Mesenchymal stem cell (in vitro differentiated cells and primary cell): ENCODE measurements around the gene NR3C2.
A peak's percentile ranks its signal among the peaks of the same experiment; 100 is the strongest.

ENCODE experiments used
- DNase-seq: peaks from one replicate; pipeline ENCODE4 v3.0.0-alpha.2; 2013
- H2AFZ ChIP-seq: one replicate; pipeline ENCODE4 v1.6.1; 2013; ENCODE audit warnings: low read depth, mild to moderate bottlenecking, control low read depth, inconsistent platforms, low read length, moderate library complexity
- H2AK5ac ChIP-seq: 2 replicates; pipeline ENCODE4 v1.6.1; 2013; ENCODE audit warnings: low read length, moderate library complexity, mild to moderate bottlenecking, inconsistent platforms; ENCODE audit not compliant: severe bottlenecking
- H2BK120ac ChIP-seq: one replicate; pipeline ENCODE4 v1.6.1; 2013; ENCODE audit warnings: low read depth, mild to moderate bottlenecking, inconsistent platforms, low read length, moderate library complexity
- H2BK12ac ChIP-seq, 2 experiments: one replicate each; pipeline ENCODE4 v1.6.1; 2013; ENCODE audit warnings: inconsistent platforms in 2 of 2, low read length in 2 of 2, mild to moderate bottlenecking in 2 of 2, moderate library complexity in 2 of 2, control low read depth in 1 of 2
- H2BK15ac ChIP-seq: one replicate; pipeline ENCODE4 v1.6.1; 2013; ENCODE audit warnings: mild to moderate bottlenecking, low read depth, inconsistent platforms; ENCODE audit not compliant: poor library complexity, severe bottlenecking
- H2BK5ac ChIP-seq: 2 replicates; pipeline ENCODE4 v1.6.1; 2013; ENCODE audit warnings: low read depth, mild to moderate bottlenecking, low read length, control low read depth, inconsistent platforms; ENCODE audit not compliant: poor library complexity, severe bottlenecking
- H3K14ac ChIP-seq, 2 experiments: one replicate each; pipeline ENCODE4 v1.6.1; 2013; ENCODE audit warnings: inconsistent platforms in 2 of 2, low read length in 2 of 2, control low read depth in 1 of 2, mild to moderate bottlenecking in 1 of 2, moderate library complexity in 1 of 2
- H3K18ac ChIP-seq, 2 experiments: one replicate each; pipeline ENCODE4 v1.6.1; 2013; ENCODE audit warnings: inconsistent platforms in 2 of 2, low read length in 2 of 2, control low read depth in 1 of 2, low read depth in 1 of 2, mild to moderate bottlenecking in 1 of 2
- H3K23ac ChIP-seq, 2 experiments: one replicate each; pipeline ENCODE4 v1.6.1; 2013; ENCODE audit warnings: inconsistent platforms in 2 of 2, low read length in 2 of 2, mild to moderate bottlenecking in 2 of 2, moderate library complexity in 2 of 2, control low read depth in 1 of 2
- H3K27ac ChIP-seq: 2 replicates; pipeline ENCODE4 v1.5.1; 2013; ENCODE audit warnings: mild to moderate bottlenecking, moderate library complexity, low read length, control low read depth, inconsistent platforms; ENCODE audit not compliant: poor library complexity, severe bottlenecking
- H3K27me3 ChIP-seq, 2 experiments: 2 replicates each; pipeline versions ENCODE4 v1.6.1 to v1.7.0; 2013; ENCODE audit warnings: low read length in 2 of 2, mild to moderate bottlenecking in 2 of 2, moderate library complexity in 2 of 2, control low read depth in 1 of 2, inconsistent platforms in 1 of 2; ENCODE audit not compliant: control insufficient read depth in 1 of 2, insufficient read depth in 1 of 2
- H3K36me3 ChIP-seq, 2 experiments: 2 replicates each; pipeline versions ENCODE4 v1.6.1 to v1.7.0; 2013; ENCODE audit warnings: low read length in 2 of 2, control low read depth in 1 of 2, inconsistent platforms in 1 of 2, low read depth in 1 of 2, mild to moderate bottlenecking in 1 of 2; ENCODE audit not compliant: insufficient read depth in 2 of 2, control insufficient read depth in 1 of 2
- H3K4ac ChIP-seq, 2 experiments: one replicate each; pipeline ENCODE4 v1.6.1; 2013; ENCODE audit warnings: inconsistent platforms in 2 of 2, low read length in 2 of 2, mild to moderate bottlenecking in 2 of 2, moderate library complexity in 2 of 2, control low read depth in 1 of 2, low read depth in 1 of 2
- H3K4me1 ChIP-seq: 2 replicates; pipeline ENCODE4 v1.6.1; 2013; ENCODE audit warnings: low read depth, low read length, control low read depth; ENCODE audit not compliant: control insufficient read depth, insufficient read depth
- H3K4me2 ChIP-seq: 2 replicates; pipeline ENCODE4 v1.6.1; 2013; ENCODE audit warnings: low read length, mild to moderate bottlenecking, inconsistent platforms; ENCODE audit not compliant: poor library complexity, severe bottlenecking
- H3K4me3 ChIP-seq, 2 experiments: 2 replicates each; pipeline versions ENCODE4 v1.5.1 to v1.7.0; 2013; ENCODE audit warnings: low read length in 2 of 2, mild to moderate bottlenecking in 2 of 2, control low read depth in 1 of 2, low read depth in 1 of 2; ENCODE audit not compliant: insufficient read depth in 1 of 2
- H3K79me1 ChIP-seq: replicated peaks from 2 replicates; pipeline ENCODE4 v1.6.1; 2013; ENCODE audit warnings: mild to moderate bottlenecking, control low read depth, low read length, inconsistent platforms; ENCODE audit not compliant: poor library complexity, severe bottlenecking
- H3K9ac ChIP-seq: 2 replicates; pipeline ENCODE4 v1.7.0; 2013; ENCODE audit warnings: mild to moderate bottlenecking, low read length, moderate library complexity
- H3K9me3 ChIP-seq: 2 replicates; pipeline ENCODE4 v1.7.0; 2013; ENCODE audit warnings: mild to moderate bottlenecking, low read length; ENCODE audit not compliant: control insufficient read depth
- H4K8ac ChIP-seq: one replicate; pipeline ENCODE4 v1.6.1; 2013; ENCODE audit warnings: inconsistent platforms, mild to moderate bottlenecking, low read length, moderate library complexity
- H4K91ac ChIP-seq: one replicate; pipeline ENCODE4 v1.6.1; 2013; ENCODE audit warnings: mild to moderate bottlenecking, low read length, inconsistent platforms
- WGBS: methylation state at CpG from one replicate; pipeline ENCODE4 v1.1.7; 2013; ENCODE audit warnings: mixed read lengths; 5-methylcytosine and 5-hydroxymethylcytosine counted together

NR3C2 gene

DNA sequence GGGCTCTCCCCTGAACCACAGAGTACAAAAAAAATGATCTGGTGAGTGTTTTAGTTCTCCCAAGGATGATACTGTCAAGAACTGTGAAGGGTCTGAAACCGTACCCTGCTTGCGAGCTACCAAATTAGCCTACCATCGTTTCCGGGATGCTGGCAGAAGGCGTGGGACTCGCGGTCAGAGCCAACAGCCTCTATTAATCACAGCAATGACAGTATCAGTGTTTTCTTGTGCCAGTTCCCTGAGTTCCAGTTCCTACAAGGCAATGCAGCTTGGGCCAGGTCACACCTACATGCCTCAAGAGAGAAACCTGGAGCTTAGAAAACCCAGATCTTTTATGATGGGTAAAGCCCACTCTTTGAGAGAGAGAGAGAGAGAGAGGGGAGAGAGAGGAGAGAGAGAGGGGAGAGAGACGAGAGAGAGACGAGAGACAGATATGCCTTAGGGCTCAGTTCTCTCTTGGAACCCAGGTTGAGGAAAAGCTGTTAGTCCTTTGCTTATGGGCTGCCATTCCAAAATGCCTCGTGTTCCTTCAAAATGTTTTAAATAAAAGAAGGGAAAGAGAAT lies 382.5 kb downstream of the NR3C2 start:
- H3K23ac ChIP-seq: no peak overlapping the region
- peaks cover 12 to 50% of the 10 kb centered on the region in 2 experiments for H3K36me3 ChIP-seq
- 96% methylated on average over 9 of the region's 10 CpGs for WGBS
- no peak overlapping the region for H3K27ac ChIP-seq
- H3K4ac ChIP-seq: no peak overlapping the region
- no peak overlapping the region for H3K14ac ChIP-seq
- no peaks in the 10 kb centered on the region for H3K27me3 ChIP-seq
- no peak overlapping the region for H2AFZ ChIP-seq
- H2AK5ac ChIP-seq: no peak overlapping the region
- peaks cover 12% of the 10 kb centered on the region for H3K4me1 ChIP-seq
- peaks cover 49% of the 10 kb centered on the region for H3K79me1 ChIP-seq
- H4K91ac ChIP-seq: no peak overlapping the region
- no peak for DNase-seq
- no peak overlapping the region for H3K4me3 ChIP-seq
- no peaks in the 10 kb centered on the region for H3K9me3 ChIP-seq
- H3K9ac ChIP-seq: no peak overlapping the region
- H4K8ac ChIP-seq: no peak overlapping the region
- H2BK15ac ChIP-seq: no peak overlapping the region
- H3K4me2 ChIP-seq: no peak overlapping the region
- H2BK5ac ChIP-seq: no peak overlapping the region
- H2BK120ac ChIP-seq: no peak overlapping the region
- H2BK12ac ChIP-seq: no peak overlapping the region
- no peak overlapping the region for H3K18ac ChIP-seq

DNA sequence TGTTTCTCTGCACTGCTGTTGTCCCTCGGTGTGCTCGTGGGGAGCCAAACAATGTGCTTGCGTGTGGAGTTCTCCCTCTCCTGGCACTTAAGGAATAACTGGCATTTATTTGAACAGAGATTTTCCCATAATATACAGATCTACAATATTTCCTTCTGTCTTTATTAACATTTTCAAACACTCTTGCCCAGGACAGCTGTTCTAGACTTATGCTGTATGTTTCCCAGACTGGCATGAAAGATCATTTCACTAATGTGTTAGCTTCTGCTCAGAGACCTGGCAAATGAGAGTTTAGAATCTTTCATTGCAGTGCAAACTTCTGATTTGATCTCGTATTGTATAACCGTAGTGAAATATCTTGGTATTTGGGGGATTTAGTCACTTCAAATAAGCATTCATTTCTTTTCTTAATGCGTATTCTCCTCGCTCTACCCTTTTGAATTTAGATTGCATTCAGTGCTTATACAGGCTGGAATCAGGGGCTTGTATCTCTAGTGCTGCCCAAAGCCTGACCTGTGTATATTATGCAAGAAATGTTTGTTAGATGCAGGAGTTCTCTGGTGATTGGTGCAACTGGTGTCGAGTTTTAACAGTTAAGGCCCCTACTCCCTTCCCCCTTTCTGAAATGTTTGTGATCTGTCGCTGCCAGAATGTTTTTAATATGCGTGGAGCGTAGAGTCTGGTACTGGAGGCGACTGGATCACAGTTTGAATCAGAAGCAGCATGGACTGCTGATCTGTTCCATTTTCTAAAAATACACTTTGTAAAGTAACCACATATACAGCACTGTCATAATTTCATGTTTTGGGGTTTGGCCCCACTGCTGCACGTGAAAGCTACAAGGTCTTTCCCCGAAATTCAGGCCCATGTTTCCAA lies 384.0 kb downstream of the NR3C2 start:
- H3K27me3 ChIP-seq: no peaks in the 10 kb centered on the region
- peaks cover 5 to 47% of the 10 kb centered on the region in 2 experiments for H3K36me3 ChIP-seq
- no peak overlapping the region for H2BK5ac ChIP-seq
- peaks cover 15% of the 10 kb centered on the region for H3K4me1 ChIP-seq
- no peak for DNase-seq
- H3K4me2 ChIP-seq: no peak overlapping the region
- H2BK12ac ChIP-seq: no peak overlapping the region
- no peak overlapping the region for H3K9ac ChIP-seq
- no peak overlapping the region for H3K4ac ChIP-seq
- H3K9me3 ChIP-seq: no peaks in the 10 kb centered on the region
- no peak overlapping the region for H3K23ac ChIP-seq
- H4K91ac ChIP-seq: no peak overlapping the region
- no peak overlapping the region for H2BK120ac ChIP-seq
- 98% methylated on average over 14 of the region's 14 CpGs for WGBS
- H3K27ac ChIP-seq: no peak overlapping the region
- H3K18ac ChIP-seq: no peak overlapping the region
- H3K4me3 ChIP-seq: no peak overlapping the region
- no peak overlapping the region for H2AFZ ChIP-seq
- H4K8ac ChIP-seq: no peak overlapping the region
- no peak overlapping the region for H3K14ac ChIP-seq
- H3K79me1 ChIP-seq: peaks cover 45% of the 10 kb centered on the region
- no peak overlapping the region for H2BK15ac ChIP-seq
- no peak overlapping the region for H2AK5ac ChIP-seq

DNA sequence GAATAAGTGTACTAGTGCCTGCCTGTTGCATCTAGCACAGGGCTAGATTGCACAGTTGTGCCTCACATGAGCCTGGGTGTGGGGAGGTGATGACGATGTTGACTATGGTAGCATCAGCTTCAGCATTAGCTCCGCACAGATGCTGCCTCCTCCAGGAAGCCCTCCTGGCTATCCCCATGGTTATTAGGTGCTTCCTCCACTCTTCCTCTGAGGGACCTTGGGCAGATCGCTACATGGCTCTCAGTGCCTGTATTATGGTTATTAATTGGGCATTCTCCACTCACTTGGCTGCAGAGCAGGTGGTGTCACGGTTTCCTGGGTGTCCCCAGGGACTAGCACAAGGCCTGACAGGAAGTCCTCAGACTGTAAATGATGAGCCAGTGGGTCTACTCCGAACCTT lies 384.7 kb downstream of the NR3C2 start:
- no peaks in the 10 kb centered on the region for H3K9me3 ChIP-seq
- H3K4ac ChIP-seq: no peak overlapping the region
- no peak overlapping the region for H3K9ac ChIP-seq
- peak overlapping the region in 1 of 2 experiments; percentile 0 for H3K14ac ChIP-seq
- H3K27me3 ChIP-seq: no peaks in the 10 kb centered on the region
- H2BK15ac ChIP-seq: no peak overlapping the region
- H4K8ac ChIP-seq: no peak overlapping the region
- DNase-seq: no peak
- peak overlapping the region in 1 of 2 experiments; percentile 61 for H3K23ac ChIP-seq
- no peak overlapping the region for H2BK5ac ChIP-seq
- H3K4me3 ChIP-seq: no peak overlapping the region
- H3K36me3 ChIP-seq: peaks cover 0 to 46% of the 10 kb centered on the region in 2 experiments
- no peak overlapping the region for H4K91ac ChIP-seq
- H3K27ac ChIP-seq: no peak overlapping the region
- H2AK5ac ChIP-seq: no peak overlapping the region
- no peak overlapping the region for H3K18ac ChIP-seq
- H2BK120ac ChIP-seq: no peak overlapping the region
- H3K4me1 ChIP-seq: peaks cover 13% of the 10 kb centered on the region
- H3K79me1 ChIP-seq: peaks cover 44% of the 10 kb centered on the region
- H2BK12ac ChIP-seq: no peak overlapping the region
- no peak overlapping the region for H2AFZ ChIP-seq
- 97% methylated on average over 5 of the region's 5 CpGs for WGBS
- H3K4me2 ChIP-seq: no peak overlapping the region

DNA sequence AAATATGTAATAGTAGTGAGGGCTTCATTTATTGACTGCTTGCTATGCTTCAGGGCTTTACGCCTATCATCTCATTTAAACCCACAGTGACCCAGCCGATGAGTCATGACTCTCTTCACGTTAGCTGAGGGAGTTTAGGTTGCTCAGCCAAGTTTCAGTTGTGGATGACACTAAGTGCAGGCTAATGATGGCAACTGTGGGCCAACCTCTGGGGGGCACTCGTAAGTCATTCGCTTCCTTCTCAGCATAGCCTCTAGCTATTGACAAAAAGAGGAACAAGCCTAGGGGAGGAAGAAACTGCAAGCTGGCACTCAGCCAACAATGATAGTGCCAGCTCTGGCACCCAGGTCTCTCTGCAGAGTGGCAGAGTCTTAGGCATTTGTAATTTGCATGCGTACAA lies 385.3 kb downstream of the NR3C2 start:
- no peak overlapping the region for H2BK12ac ChIP-seq
- H3K27me3 ChIP-seq: no peaks in the 10 kb centered on the region
- peaks cover 41% of the 10 kb centered on the region for H3K79me1 ChIP-seq
- no peak overlapping the region for H4K8ac ChIP-seq
- 63% methylated on average over 3 of the region's 6 CpGs for WGBS
- peaks cover 0 to 43% of the 10 kb centered on the region in 2 experiments for H3K36me3 ChIP-seq
- no peak overlapping the region for H2AFZ ChIP-seq
- peaks cover 10% of the 10 kb centered on the region for H3K4me1 ChIP-seq
- H3K23ac ChIP-seq: no peak overlapping the region
- no peak overlapping the region for H2BK120ac ChIP-seq
- no peak overlapping the region for H2BK5ac ChIP-seq
- peak; percentile 65 for DNase-seq
- no peak overlapping the region for H3K9ac ChIP-seq
- H3K4me2 ChIP-seq: no peak overlapping the region
- H3K14ac ChIP-seq: no peak overlapping the region
- H3K4ac ChIP-seq: no peak overlapping the region
- no peak overlapping the region for H3K4me3 ChIP-seq
- no peak overlapping the region for H2AK5ac ChIP-seq
- H3K9me3 ChIP-seq: no peaks in the 10 kb centered on the region
- H3K18ac ChIP-seq: no peak overlapping the region
- H3K27ac ChIP-seq: no peak overlapping the region
- H4K91ac ChIP-seq: no peak overlapping the region
- no peak overlapping the region for H2BK15ac ChIP-seq
